ENCODE results near the gene PANK2. TPM values are rescaled to one million over a fixed set of nuclear protein-coding genes. Genes with fewer than 3 reads are reported as not detected.
A peak's percentile ranks its signal among the peaks of the same experiment; 100 is the strongest.

The PANK2 gene
- total RNA-seq, 1 donor from 2014 or later = 53.7 TPM

- Mint-ChIP-seq H3K4me3 (ENCODE audit: unreplicated experiment) (peak overlapping the region; percentile 95), H3K9me3 (ENCODE audit: unreplicated experiment) (no peaks in the 10 kb centered on the region), H3K27ac (ENCODE audit: unreplicated experiment) (peak overlapping the region; percentile 87), H3K4me1 (ENCODE audit: unreplicated experiment) (peaks cover 31% of the 10 kb centered on the region), H3K36me3 (ENCODE audit: low read depth, unreplicated experiment) (peaks cover 11% of the 10 kb centered on the region), H3K27me3 (ENCODE audit: unreplicated experiment) (peaks cover 8% of the 10 kb centered on the region)
- DNase-seq (ENCODE audit: low spot score) = no peak
- no peak for TF ChIP-seq CTCF (IDR thresholded peaks at IDR 0.05; ENCODE audit: unreplicated experiment)
Measured at GRCh38 chr20:3846378-3846739, 42.8 kb upstream of the PANK2 start.

GRCh38 chr20:3846740-3847428 is 42.3 kb upstream of the PANK2 start, which contains the start of gene MAVS:
TSS of gene MAVS (plus strand) at chr20:3846834. CDS start at chr20:3854625, 7,791 bp downstream.
- DNase-seq (ENCODE audit: low spot score) = peak; percentile 90
- Mint-ChIP-seq H3K9me3 (ENCODE audit: unreplicated experiment) (no peaks in the 10 kb centered on the region), H3K4me1 (ENCODE audit: unreplicated experiment) (peaks cover 31% of the 10 kb centered on the region), H3K27ac (ENCODE audit: unreplicated experiment) (peak within 1 kb of the TSS; percentile 88), H3K36me3 (ENCODE audit: low read depth, unreplicated experiment) (peaks cover 11% of the 10 kb centered on the region), H3K27me3 (ENCODE audit: unreplicated experiment) (peaks cover 8% of the 10 kb centered on the region), H3K4me3 (ENCODE audit: unreplicated experiment) (peak within 1 kb of the TSS; percentile 95)
- TF ChIP-seq CTCF (IDR thresholded peaks at IDR 0.05; ENCODE audit: unreplicated experiment) = no peak

GRCh38 chr20:3847429-3847940 is 41.7 kb upstream of the PANK2 start:
- Mint-ChIP-seq H3K27me3 (ENCODE audit: unreplicated experiment) (peaks cover 8% of the 10 kb centered on the region), H3K9me3 (ENCODE audit: unreplicated experiment) (no peaks in the 10 kb centered on the region), H3K36me3 (ENCODE audit: low read depth, unreplicated experiment) (peaks cover 11% of the 10 kb centered on the region), H3K4me1 (ENCODE audit: unreplicated experiment) (peaks cover 30% of the 10 kb centered on the region), H3K27ac (ENCODE audit: unreplicated experiment) (peak overlapping the region; percentile 88), H3K4me3 (ENCODE audit: unreplicated experiment) (peak overlapping the region; percentile 95)
- DNase-seq (ENCODE audit: low spot score) = no peak
- TF ChIP-seq CTCF (IDR thresholded peaks at IDR 0.05; ENCODE audit: unreplicated experiment) = no peak

- no peak for DNase-seq (ENCODE audit: low spot score)
- H3K4me1 Mint-ChIP-seq (ENCODE audit: unreplicated experiment) = peaks cover 27% of the 10 kb centered on the region
- H3K36me3 Mint-ChIP-seq (ENCODE audit: low read depth, unreplicated experiment) = peaks cover 11% of the 10 kb centered on the region
- peaks cover 8% of the 10 kb centered on the region for H3K27me3 Mint-ChIP-seq (ENCODE audit: unreplicated experiment)
- peak overlapping the region; percentile 58 for H3K27ac Mint-ChIP-seq (ENCODE audit: unreplicated experiment)
- no peaks in the 10 kb centered on the region for H3K9me3 Mint-ChIP-seq (ENCODE audit: unreplicated experiment)
- no peak for TF ChIP-seq CTCF (IDR thresholded peaks at IDR 0.05; ENCODE audit: unreplicated experiment)
- H3K4me3 Mint-ChIP-seq (ENCODE audit: unreplicated experiment) = peak overlapping the region; percentile 88
Measured at GRCh38 chr20:3848565-3848964, 40.6 kb upstream of the PANK2 start.

- no peak for DNase-seq (ENCODE audit: low spot score)
- Mint-ChIP-seq H3K27me3 (ENCODE audit: unreplicated experiment) (peaks cover 1% of the 10 kb centered on the region), H3K4me3 (ENCODE audit: unreplicated experiment) (no peak overlapping the region), H3K36me3 (ENCODE audit: low read depth, unreplicated experiment) (peaks cover 30% of the 10 kb centered on the region), H3K27ac (ENCODE audit: unreplicated experiment) (peak overlapping the region; percentile 84), H3K9me3 (ENCODE audit: unreplicated experiment) (no peaks in the 10 kb centered on the region), H3K4me1 (ENCODE audit: unreplicated experiment) (peaks cover 28% of the 10 kb centered on the region)
- TF ChIP-seq CTCF (IDR thresholded peaks at IDR 0.05; ENCODE audit: unreplicated experiment) = no peak
Measured at GRCh38 chr20:3854462-3854871, 34.7 kb upstream of the PANK2 start.
